Stimulated activated CD4-positive, alpha-beta T cell treated with anti-CD3 and anti-CD28 coated beads, Interleukin-4, amount 100 ng/mL, for 48 hours (primary cell): ENCODE measurements around the gene ASIC4.

Source experiments
- DNase-seq, 2 donors: peaks; one replicate each; pipeline ENCODE4 v3.0.0-alpha.2; 2020; ENCODE audit warnings: low read depth in 2 of 2

ASIC4 gene

GRCh38 chr2:219551441-219552381, 37.4 kb downstream of the ASIC4 start:
- DNase-seq = no peak

DNA sequence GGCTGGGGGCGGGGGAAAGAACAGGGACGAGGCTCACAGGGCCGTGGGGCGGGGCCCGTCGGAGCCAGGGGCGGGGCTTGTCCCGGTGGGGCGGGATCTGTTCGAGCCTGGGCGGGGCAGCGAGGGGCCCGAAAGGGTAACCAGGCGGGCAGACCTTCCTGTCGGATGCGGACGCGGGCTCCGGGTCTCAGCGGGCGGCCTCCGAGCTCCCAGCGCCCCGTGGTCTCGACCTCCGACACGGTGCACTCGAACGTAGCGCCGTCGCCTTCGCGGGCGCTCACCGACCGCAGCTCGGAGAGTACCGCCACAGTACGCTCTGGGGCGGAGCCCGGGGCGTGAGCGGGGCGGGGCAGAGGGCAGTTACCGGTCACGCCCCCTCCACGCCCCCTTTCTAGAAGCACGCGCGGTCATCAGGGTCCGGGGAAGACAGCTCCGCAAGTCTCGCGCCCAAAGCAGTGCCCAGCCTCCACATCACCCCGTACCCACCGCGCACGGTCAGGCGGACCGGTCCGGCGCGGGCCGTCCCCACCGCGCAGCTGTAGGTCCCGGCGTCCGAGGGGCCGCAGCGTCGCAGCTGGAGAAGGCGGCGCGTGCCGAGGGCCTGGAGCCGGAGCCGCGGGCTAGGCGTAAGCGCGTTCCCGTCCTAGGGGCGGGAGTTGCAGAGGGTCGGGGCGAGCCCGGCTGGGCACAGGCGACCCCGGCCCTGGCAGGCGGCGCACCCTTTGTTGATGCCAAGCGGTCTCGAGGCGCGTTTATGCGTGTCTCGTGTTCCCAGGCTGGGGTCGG, 38.3 kb downstream of the ASIC4 start:
- peak; percentile 77 to 78 for DNase-seq

- no peak for DNase-seq
Measured at GRCh38 chr2:219553168-219553417, 38.8 kb downstream of the ASIC4 start.

GRCh38 chr2:219553463-219553963, 39.2 kb downstream of the ASIC4 start:
- DNase-seq = no peak

DNA sequence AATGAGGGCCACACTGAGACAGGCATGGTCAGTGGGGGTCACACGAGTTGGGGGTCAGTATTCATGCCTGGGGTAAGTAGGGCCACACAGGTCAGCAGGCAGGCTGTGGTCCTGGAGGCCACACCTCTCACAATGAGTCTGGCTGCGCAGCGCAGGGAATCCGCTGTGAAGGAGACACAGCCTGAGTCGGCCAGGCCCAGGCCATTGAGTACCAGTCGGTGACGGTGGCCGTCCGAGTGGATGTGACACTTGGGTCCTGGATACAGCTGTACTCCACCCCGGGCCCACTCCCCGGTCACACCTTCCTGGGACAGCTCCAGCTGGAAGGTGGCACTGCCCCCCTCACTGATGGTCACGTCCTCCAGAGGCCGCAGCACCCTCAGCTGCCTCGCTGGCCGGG, 40.1 kb downstream of the ASIC4 start:
- no peak for DNase-seq

DNA sequence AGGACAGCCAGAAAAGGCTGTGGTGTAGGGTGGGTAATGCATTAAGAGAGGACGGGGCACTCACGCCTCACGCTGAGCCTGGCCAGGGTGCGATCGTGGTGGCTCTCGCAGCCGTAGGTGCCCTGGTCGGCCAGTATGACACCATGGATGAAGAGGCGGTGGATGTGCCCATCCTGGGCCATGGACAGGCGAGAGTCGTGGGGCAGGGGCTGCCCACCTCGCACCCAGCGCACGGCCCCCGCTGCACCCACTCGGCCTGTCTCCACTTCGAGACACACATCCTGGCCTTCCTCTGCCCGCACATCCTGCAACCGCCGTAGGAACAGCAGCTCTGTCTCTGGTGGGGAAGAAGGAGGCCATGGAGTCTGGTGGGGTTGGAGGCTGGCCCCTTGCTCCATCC, 41.7 kb downstream of the ASIC4 start:
- DNase-seq = no peak

- no peak for DNase-seq
Measured at GRCh38 chr2:219556413-219556812, 42.1 kb downstream of the ASIC4 start.

DNA sequence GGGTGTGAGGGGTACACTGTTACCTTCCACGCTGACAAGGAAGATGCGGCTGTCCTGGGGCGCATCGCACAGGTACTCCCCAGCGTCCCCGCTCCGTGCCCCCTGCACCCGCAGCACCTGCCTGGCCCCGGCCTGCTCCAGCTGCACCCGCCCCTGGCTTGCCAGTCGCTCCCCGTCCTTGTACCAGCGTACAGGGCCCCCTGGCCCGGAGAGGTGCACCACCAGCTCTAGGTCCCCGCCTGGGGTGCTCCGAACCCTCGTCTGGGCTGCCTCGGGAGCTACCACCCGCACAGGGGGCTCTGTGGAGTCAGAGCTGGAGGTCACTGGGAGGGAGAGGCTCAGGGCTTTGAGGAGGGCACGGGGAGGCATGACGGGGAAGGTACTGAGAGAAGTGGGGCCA, 43.0 kb downstream of the ASIC4 start:
- DNase-seq = no peak

GRCh38 chr2:219557791-219558785, 43.8 kb downstream of the ASIC4 start:
- DNase-seq = no peak

DNA sequence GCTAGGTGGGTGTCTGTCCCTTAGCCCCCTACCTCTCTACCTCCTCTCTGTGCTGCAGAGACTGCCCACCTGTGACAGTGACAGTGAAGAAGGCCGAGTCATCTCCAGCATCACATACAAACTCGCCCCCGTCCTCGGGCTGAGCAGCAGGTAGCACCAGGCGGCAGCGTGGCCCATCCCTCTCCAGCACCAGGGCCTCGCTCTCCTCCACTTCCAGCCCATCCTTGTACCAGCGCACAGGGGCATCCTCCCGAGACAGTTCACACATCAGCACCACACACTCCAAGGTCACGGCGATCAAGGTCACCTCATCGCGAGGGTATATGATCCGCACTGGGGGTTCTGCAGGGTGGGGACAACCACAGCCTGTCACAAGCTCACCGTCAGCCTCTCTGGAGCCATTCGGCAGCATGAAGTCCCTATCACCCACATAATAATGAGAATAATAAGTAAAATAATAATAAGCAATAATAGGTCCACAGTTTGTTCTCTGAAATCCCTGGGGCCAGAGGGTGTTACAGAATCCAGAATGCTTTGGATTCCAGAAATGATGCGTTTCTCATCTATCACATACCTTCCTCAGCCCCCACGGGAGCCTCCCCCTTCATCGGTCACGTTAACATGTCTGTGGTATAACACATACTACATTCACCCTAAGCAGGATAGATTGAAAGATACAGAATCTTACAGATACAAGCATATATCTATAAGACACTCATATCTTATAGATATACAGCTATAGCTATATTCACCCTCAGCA, 45.1 kb downstream of the ASIC4 start:
- no peak for DNase-seq

- DNase-seq = no peak
Measured at GRCh38 chr2:219560037-219560892, 46.0 kb downstream of the ASIC4 start.

DNA sequence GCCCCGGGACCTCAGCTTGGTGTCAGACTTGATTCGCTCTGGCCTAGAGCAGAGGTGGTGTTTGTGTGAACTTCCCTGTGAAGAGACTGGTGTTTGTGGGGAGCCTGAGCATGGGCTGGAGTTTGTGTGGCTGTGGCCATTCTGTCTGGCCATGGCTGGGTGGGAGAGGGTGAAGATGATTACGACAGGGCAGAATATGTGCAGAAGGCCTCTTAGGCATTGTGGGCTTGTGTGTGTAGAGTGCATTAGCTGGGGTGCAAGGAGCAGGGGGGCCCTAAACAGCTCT, 46.6 kb downstream of the ASIC4 start:
- DNase-seq = no peak

- DNase-seq = no peak
Measured at GRCh38 chr2:219561179-219562048, 47.1 kb downstream of the ASIC4 start.

DNA sequence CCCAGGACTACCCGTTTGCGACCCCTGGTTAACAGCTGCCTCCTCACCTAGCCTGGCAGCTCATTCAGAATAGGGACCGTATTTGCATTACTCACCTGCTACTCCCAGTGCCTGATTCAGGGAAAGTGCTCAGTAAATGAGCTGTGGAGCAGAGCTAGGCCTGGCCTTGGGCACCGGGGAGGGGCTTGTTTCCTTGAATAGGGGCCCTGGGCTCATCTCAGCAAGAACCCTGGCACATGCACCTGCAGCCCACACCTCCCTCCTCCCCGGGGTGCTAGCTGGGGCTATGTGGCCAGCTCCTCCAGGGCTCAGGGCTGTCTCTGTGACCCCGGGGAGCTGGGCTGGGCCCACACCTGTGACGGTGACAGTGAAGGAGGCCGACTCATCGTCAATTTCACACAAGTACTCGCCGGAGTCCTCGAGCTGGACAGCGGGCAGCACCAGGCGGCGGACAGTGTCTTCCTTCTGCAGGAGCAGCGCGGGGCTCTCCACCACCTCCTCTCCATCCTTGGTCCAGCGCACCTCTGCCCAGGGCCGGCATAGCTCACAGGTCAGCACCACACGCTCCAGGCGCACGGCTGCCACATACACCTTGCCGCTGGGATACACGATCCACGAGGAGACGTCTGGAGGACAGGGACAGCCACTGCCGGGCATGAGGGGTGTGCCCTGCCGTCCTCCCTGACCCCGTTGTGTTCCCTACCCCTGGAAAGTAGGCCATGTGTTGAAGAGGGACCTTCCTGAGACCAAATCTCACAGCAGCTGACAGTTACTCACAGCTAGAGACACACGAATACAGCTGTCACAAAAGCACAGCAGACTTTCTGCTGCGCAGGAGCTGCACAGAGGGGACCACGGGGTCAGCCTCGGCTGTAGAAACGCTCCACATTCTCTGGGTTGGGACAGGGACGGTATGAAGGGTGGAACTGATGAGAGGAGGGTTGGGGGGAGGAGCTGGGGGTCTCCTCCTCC, 48.1 kb downstream of the ASIC4 start:
- no peak for DNase-seq

DNA sequence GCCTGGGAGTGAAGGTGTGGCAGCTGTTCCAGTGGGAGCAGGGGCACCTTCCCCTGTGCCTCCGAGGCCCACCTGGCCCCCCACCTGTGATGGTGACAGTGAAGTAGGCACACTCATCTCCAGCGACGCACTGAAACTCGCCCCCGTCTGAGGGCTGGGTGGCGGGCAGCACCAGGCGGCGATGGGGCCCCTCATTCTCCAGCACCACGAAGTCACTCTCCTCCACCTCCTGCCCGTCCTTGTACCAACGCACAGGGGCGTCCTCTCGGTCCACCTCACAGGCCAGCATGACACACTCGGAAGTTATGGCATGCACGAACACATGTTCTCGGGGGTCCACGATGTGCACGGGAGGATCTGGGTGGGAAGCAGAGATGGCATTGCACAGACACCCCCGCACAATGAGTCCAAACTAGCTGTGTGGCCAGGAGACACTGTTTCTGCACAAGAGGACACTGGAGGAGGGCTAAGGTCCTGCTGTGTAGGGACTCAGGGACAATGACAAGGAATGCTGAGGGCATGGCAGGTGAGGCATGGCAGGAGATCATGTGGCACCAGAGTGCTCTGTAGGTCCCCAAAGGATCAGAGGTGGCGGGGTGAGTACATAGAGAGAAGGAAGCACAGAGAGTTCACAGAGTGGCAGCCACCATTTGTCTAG, 49.1 kb downstream of the ASIC4 start:
- no peak for DNase-seq

DNA sequence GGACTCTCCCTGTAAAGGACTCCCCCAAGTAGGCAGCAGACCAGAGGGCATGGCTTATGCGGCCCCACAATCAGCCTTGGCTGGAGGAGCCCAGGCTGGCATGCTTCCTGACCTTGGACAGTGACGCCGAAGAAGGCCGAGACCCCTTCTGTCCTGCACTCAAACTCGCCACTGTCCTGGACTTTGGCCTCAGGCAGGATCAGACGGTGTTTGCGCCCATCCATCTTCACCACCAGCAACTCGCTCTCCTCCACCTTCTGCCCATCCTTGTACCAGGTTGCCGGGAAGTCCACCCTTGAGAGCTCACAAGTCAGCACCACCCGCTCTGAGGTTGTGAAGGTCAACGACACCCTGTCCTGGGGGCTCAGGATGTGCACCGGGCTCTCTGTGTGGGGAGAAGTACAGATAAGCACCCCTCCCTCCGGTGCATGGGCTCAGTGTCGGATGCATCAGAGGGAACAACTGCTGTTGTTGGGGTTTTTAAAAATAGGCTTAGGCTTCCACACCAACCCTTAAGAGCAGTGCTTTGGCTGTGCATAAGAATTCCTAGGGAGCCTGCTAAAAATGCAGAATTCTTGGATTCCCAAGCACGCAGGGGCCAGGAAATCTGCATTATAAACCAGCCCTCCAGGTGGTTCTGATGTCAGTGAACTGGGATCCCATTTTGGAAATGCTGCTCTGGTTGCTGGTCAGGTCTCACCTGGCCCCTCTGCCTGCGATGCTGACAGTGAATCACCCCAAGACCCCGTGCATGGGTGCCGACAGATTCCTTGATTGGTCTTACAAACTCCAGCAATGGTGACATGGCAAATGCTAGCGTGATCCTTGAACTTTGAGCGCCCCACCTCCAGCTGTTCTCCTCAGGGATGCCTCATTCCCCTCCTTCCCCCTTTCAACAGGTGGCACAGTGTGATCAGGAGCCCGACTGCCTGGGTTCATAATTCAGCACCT, 51.1 kb downstream of the ASIC4 start:
- no peak for DNase-seq
